ENCODE data around the gene AIRE.
A peak's percentile ranks its signal among the peaks of the same experiment; 100 is the strongest.

The AIRE gene

DNA sequence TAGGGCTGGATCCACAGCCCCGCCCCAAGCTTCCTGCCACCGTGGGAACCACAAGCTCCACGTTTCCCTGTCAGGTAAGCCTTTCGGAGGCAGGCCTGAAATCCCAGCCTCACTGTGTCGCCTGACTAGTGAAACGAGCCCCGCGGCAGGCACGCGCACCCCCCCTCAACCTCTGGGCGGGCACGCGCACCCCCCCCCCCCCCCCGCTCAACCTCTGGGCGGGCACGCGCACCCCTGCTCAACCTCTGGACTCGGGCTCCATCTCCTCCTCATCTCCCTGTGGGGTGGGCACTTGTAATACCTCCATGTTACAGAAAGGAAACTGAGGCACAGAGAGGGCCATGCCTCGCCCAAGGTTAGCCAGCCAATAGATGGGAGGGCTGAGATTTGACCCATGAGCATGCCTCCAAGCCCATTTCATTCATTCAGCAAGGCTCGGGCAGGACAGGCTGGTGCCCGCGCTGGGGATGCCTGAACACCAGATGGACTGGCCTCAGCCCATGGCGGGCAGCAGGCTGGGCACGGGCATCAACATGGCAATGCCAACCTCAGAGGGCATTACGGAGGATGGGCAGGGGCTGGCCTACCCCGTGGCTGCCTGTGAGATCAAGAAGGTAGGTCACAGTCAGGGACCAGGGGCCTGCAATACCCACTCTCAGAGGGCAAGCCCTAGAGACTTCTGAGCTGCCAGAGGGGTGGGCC, 48.8 kb downstream of the AIRE start:
- Histone ChIP-seq H2BK120ac (ENCODE audit: low read depth, low read length) (peak overlapping the region; percentile 61), H4K91ac (ENCODE audit: low read depth, low read length, poor library complexity) (no peak overlapping the region), H3K79me1 (ENCODE audit: low read depth, low read length) (peaks cover 9% of the 10 kb centered on the region), H3K9me3 (replicated peaks in 1 of 2; ENCODE audit: control insufficient read depth in 2 of 2, insufficient read depth in 1 of 2, low read depth in 1 of 2, low read length in 2 of 2) (no peaks in the 10 kb centered on the region), H3K9ac (ENCODE audit: low read depth, low read length, poor library complexity) (peak overlapping the region; percentile 44), H3K4ac (ENCODE audit: low read length) (no peak overlapping the region), H2BK15ac (ENCODE audit: low read length) (no peak overlapping the region), H4K8ac (ENCODE audit: low read depth, low read length) (no peak overlapping the region), H3K27ac (replicated peaks; ENCODE audit: low read length) (no peak overlapping the region), H3K4me2 (ENCODE audit: insufficient read depth, low read length, poor library complexity, severe bottlenecking) (no peak overlapping the region), H2AFZ (ENCODE audit: low read length) (no peak overlapping the region), H3K23ac (ENCODE audit: low read depth, low read length, poor library complexity) (peak overlapping the region; percentile 22), H3K4me3 (ENCODE audit: low read length in 2 of 2) (no peak overlapping the region), H3K4me1 (ENCODE audit: control insufficient read depth in 2 of 2, insufficient read depth in 1 of 2, low read depth in 1 of 2, low read length in 2 of 2) (peaks cover 3 to 7% of the 10 kb centered on the region in 2 donors), H3K18ac (ENCODE audit: low read length) (no peak overlapping the region), H2BK5ac (ENCODE audit: low read length) (peak overlapping the region; percentile 39), H2AK5ac (ENCODE audit: low read depth, low read length) (no peak overlapping the region), H3K36me3 (replicated peaks in 1 of 2; ENCODE audit: control insufficient read depth in 2 of 2, insufficient read depth in 2 of 2, low read length in 2 of 2) (peaks cover 10 to 11% of the 10 kb centered on the region in 2 donors), H3K14ac (ENCODE audit: low read length) (peak overlapping the region; percentile 82), H3K27me3 (ENCODE audit: control insufficient read depth in 3 of 3, insufficient read depth in 3 of 3, low read depth in 1 of 3, low read length in 3 of 3) (peaks cover 0 to 2% (median 0%) of the 10 kb centered on the region in 3 experiments), H2BK12ac (ENCODE audit: low read length) (peak overlapping the region; percentile 58)
- no peak for DNase-seq (ENCODE audit: low spot score)
- WGBS, 2 donors (ENCODE audit: extremely low coverage in 2 of 2, insufficient read length in 2 of 2, insufficient replicate concordance in 1 of 2) = no CpG with 5 or more reads among the region's 26 CpGs

DNA sequence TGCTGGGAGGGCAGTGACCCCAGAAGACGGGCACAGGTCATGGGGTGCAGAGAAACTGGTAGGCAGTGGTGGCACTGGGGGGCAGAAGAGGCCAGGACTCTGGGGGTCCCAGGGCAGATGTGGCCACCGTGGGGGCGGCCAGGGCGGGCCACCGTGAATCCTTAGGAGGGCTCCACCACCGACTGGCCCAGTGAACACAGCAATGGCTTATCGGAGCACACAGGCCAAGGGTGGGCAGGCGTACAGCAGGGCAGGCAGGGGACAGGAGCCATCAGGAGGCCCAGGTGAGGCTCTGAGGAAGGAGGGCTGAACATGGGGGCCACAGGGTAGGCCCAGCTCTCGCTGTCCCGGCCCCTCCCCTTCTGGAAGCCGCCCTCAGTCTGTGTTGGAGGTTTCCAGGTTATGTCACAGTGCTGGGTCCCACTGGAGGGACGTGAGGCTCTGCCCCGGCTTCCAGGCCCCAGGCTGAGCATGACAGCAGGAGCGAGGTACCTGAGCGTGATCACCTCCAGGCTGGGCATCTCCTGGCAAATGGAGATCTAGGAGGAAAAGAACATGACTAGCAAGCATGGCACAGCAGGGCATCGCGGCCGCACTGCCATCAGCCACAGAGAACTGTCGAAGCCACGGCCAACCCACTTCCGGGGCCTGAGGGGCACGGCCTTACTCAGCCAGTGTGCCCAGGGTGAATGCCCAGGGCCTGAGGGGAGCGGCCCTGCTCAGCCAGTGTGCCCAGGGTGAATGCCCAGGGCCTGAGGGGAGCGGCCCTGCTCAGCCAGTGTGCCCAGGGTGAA, 49.8 kb downstream of the AIRE start:
- Histone ChIP-seq H3K4me3 (ENCODE audit: low read length in 2 of 2) (no peak overlapping the region), H3K79me1 (ENCODE audit: low read depth, low read length) (peaks cover 5% of the 10 kb centered on the region), H2BK12ac (ENCODE audit: low read length) (no peak overlapping the region), H3K27ac (replicated peaks; ENCODE audit: low read length) (no peak overlapping the region), H2BK5ac (ENCODE audit: low read length) (peak overlapping the region; percentile 39), H3K27me3 (ENCODE audit: control insufficient read depth in 3 of 3, insufficient read depth in 3 of 3, low read depth in 1 of 3, low read length in 3 of 3) (peaks cover 0 to 2% (median 0%) of the 10 kb centered on the region in 3 experiments), H3K18ac (ENCODE audit: low read length) (no peak overlapping the region), H2BK15ac (ENCODE audit: low read length) (no peak overlapping the region), H3K4ac (ENCODE audit: low read length) (no peak overlapping the region), H2AFZ (ENCODE audit: low read length) (no peak overlapping the region), H3K9ac (ENCODE audit: low read depth, low read length, poor library complexity) (no peak overlapping the region), H2BK120ac (ENCODE audit: low read depth, low read length) (no peak overlapping the region), H2AK5ac (ENCODE audit: low read depth, low read length) (no peak overlapping the region), H3K14ac (ENCODE audit: low read length) (no peak overlapping the region), H4K91ac (ENCODE audit: low read depth, low read length, poor library complexity) (no peak overlapping the region), H4K8ac (ENCODE audit: low read depth, low read length) (no peak overlapping the region), H3K4me1 (ENCODE audit: control insufficient read depth in 2 of 2, insufficient read depth in 1 of 2, low read depth in 1 of 2, low read length in 2 of 2) (peaks cover 5 to 7% of the 10 kb centered on the region in 2 donors), H3K9me3 (replicated peaks in 1 of 2; ENCODE audit: control insufficient read depth in 2 of 2, insufficient read depth in 1 of 2, low read depth in 1 of 2, low read length in 2 of 2) (no peaks in the 10 kb centered on the region), H3K36me3 (replicated peaks in 1 of 2; ENCODE audit: control insufficient read depth in 2 of 2, insufficient read depth in 2 of 2, low read length in 2 of 2) (peaks cover 10 to 11% of the 10 kb centered on the region in 2 donors), H3K23ac (ENCODE audit: low read depth, low read length, poor library complexity) (no peak overlapping the region), H3K4me2 (ENCODE audit: insufficient read depth, low read length, poor library complexity, severe bottlenecking) (no peak overlapping the region)
- no CpG with 5 or more reads among the region's 24 CpGs for WGBS, 2 donors (ENCODE audit: extremely low coverage in 2 of 2, insufficient read length in 2 of 2, insufficient replicate concordance in 1 of 2)
- no peak for DNase-seq (ENCODE audit: low spot score)

DNA sequence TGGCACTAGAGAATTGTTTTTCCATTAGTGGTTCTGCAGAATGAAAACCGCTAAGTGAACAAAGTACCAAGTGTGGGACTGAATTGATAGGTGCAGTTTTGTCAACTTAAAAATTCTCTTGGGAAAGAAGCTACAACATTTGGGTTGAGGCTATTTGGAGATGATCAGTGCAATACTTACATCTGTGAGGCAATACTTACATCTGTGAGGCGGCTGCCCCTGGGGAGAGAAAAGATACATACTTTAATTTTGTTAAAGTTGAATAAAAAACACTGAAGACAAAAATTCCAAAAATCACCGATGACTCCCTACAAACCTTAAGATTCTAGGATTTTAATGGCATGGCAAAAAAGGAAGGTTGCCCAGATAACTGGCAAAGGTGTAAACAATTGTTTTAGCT, 51.8 kb downstream of the AIRE start:
- no peak overlapping the region for H3K27ac ChIP-seq (replicated peaks; ENCODE audit: low read length)
- H3K4me2 ChIP-seq (ENCODE audit: insufficient read depth, low read length, poor library complexity, severe bottlenecking) = no peak overlapping the region
- no peak overlapping the region for H3K23ac ChIP-seq (ENCODE audit: low read depth, low read length, poor library complexity)
- no peak overlapping the region for H2AFZ ChIP-seq (ENCODE audit: low read length)
- WGBS, 2 donors (ENCODE audit: extremely low coverage in 2 of 2, insufficient read length in 2 of 2, insufficient replicate concordance in 1 of 2) = no CpG with 5 or more reads among the region's 3 CpGs
- H2BK15ac ChIP-seq (ENCODE audit: low read length) = no peak overlapping the region
- no peak overlapping the region for H4K8ac ChIP-seq (ENCODE audit: low read depth, low read length)
- peaks cover 4% of the 10 kb centered on the region for H3K79me1 ChIP-seq (ENCODE audit: low read depth, low read length)
- DNase-seq (ENCODE audit: low spot score) = no peak
- H3K4me3 ChIP-seq (ENCODE audit: low read length in 2 of 2) = no peak overlapping the region
- H2BK12ac ChIP-seq (ENCODE audit: low read length) = no peak overlapping the region
- H3K4ac ChIP-seq (ENCODE audit: low read length) = no peak overlapping the region
- H2AK5ac ChIP-seq (ENCODE audit: low read depth, low read length) = no peak overlapping the region
- H2BK5ac ChIP-seq (ENCODE audit: low read length) = no peak overlapping the region
- H3K9ac ChIP-seq (ENCODE audit: low read depth, low read length, poor library complexity) = no peak overlapping the region
- H3K36me3 ChIP-seq (replicated peaks in 1 of 2; ENCODE audit: control insufficient read depth in 2 of 2, insufficient read depth in 2 of 2, low read length in 2 of 2) = peaks cover 9 to 10% of the 10 kb centered on the region in 2 donors
- H3K14ac ChIP-seq (ENCODE audit: low read length) = no peak overlapping the region
- peaks cover 5 to 7% of the 10 kb centered on the region in 2 donors for H3K4me1 ChIP-seq (ENCODE audit: control insufficient read depth in 2 of 2, insufficient read depth in 1 of 2, low read depth in 1 of 2, low read length in 2 of 2)
- no peak overlapping the region for H3K18ac ChIP-seq (ENCODE audit: low read length)
- H2BK120ac ChIP-seq (ENCODE audit: low read depth, low read length) = no peak overlapping the region
- no peaks in the 10 kb centered on the region for H3K9me3 ChIP-seq (replicated peaks in 1 of 2; ENCODE audit: control insufficient read depth in 2 of 2, insufficient read depth in 1 of 2, low read depth in 1 of 2, low read length in 2 of 2)
- H4K91ac ChIP-seq (ENCODE audit: low read depth, low read length, poor library complexity) = no peak overlapping the region
- peaks cover 0 to 2% (median 0%) of the 10 kb centered on the region in 3 experiments for H3K27me3 ChIP-seq (ENCODE audit: control insufficient read depth in 3 of 3, insufficient read depth in 3 of 3, low read depth in 1 of 3, low read length in 3 of 3)

Measured in neuronal stem cell (in vitro differentiated cells).